ENCODE data around the gene RGS14.

RGS14 gene

GRCh38 chr5:177384134-177384533, 26.4 kb downstream of the RGS14 start, which contains the start of gene SLC34A1:
TSS of gene SLC34A1 (plus strand) at chr5:177384434. CDS start at chr5:177385742, 1,308 bp downstream.
- H3K4me3 ChIP-seq (ENCODE audit: low read depth, low read length): no peak within 1 kb of the TSS
- no peak for TF ChIP-seq CTCF (IDR thresholded peaks at IDR 0.05; ENCODE audit: low read depth, low read length)
- DNase-seq: no peak
- no peaks in the 10 kb centered on the region for H3K36me3 ChIP-seq
- H3K27me3 ChIP-seq (ENCODE audit: insufficient read depth, low read depth, severe bottlenecking): no peaks in the 10 kb centered on the region
- no peaks in the 10 kb centered on the region for H3K9me3 ChIP-seq (ENCODE audit: severe bottlenecking)
- H3K27ac ChIP-seq: no peak within 1 kb of the TSS

GRCh38 chr5:177385720-177386119, 28.0 kb downstream of the RGS14 start:
- H3K9me3 ChIP-seq (ENCODE audit: severe bottlenecking): no peaks in the 10 kb centered on the region
- no peak overlapping the region for H3K27ac ChIP-seq
- no peak for TF ChIP-seq CTCF (IDR thresholded peaks at IDR 0.05; ENCODE audit: low read depth, low read length)
- no peak for DNase-seq
- no peaks in the 10 kb centered on the region for H3K36me3 ChIP-seq
- no peaks in the 10 kb centered on the region for H3K27me3 ChIP-seq (ENCODE audit: insufficient read depth, low read depth, severe bottlenecking)
- no peak overlapping the region for H3K4me3 ChIP-seq (ENCODE audit: low read depth, low read length)

- no peak for TF ChIP-seq CTCF (IDR thresholded peaks at IDR 0.05; ENCODE audit: low read depth, low read length)
- no peak for DNase-seq
- no peaks in the 10 kb centered on the region for H3K9me3 ChIP-seq (ENCODE audit: severe bottlenecking)
- no peak overlapping the region for H3K4me3 ChIP-seq (ENCODE audit: low read depth, low read length)
- no peaks in the 10 kb centered on the region for H3K36me3 ChIP-seq
- H3K27ac ChIP-seq: no peak overlapping the region; the same call in 1 of the 2 replicates
- H3K27me3 ChIP-seq (ENCODE audit: insufficient read depth, low read depth, severe bottlenecking): no peaks in the 10 kb centered on the region
Observed at GRCh38 chr5:177386542-177386941, 28.8 kb downstream of the RGS14 start.

- no peak for TF ChIP-seq CTCF (IDR thresholded peaks at IDR 0.05; ENCODE audit: low read depth, low read length)
- H3K27me3 ChIP-seq (ENCODE audit: insufficient read depth, low read depth, severe bottlenecking): no peaks in the 10 kb centered on the region
- no peak for DNase-seq
- no peaks in the 10 kb centered on the region for H3K36me3 ChIP-seq
- H3K27ac ChIP-seq: no peak overlapping the region
- H3K4me3 ChIP-seq (ENCODE audit: low read depth, low read length): no peak overlapping the region
- H3K9me3 ChIP-seq (ENCODE audit: severe bottlenecking): no peaks in the 10 kb centered on the region
Observed at GRCh38 chr5:177387405-177387804, 29.7 kb downstream of the RGS14 start.

GRCh38 chr5:177388521-177389052, 30.9 kb downstream of the RGS14 start:
- no peak for TF ChIP-seq CTCF (IDR thresholded peaks at IDR 0.05; ENCODE audit: low read depth, low read length)

More at GRCh38 chr5:177388521-177389052, 30.9 kb downstream of the RGS14 start:
- H3K4me3 ChIP-seq (ENCODE audit: low read depth, low read length): no peak overlapping the region
- no peaks in the 10 kb centered on the region for H3K36me3 ChIP-seq
- DNase-seq: no peak
- no peak overlapping the region for H3K27ac ChIP-seq
- H3K27me3 ChIP-seq (ENCODE audit: insufficient read depth, low read depth, severe bottlenecking): no peaks in the 10 kb centered on the region
- H3K9me3 ChIP-seq (ENCODE audit: severe bottlenecking): no peaks in the 10 kb centered on the region
